HepG2 (cell line): ENCODE data around the gene SH3YL1. TPM values are rescaled to one million over a fixed set of nuclear protein-coding genes. Genes with fewer than 3 reads are reported as not detected.

Experiments used
- ATF1 ChIP-seq: IDR thresholded peaks from 2 replicates; pipeline ENCODE4 v1.6.1; 2016; ENCODE audit warnings: mild to moderate bottlenecking, control low read depth
- CREB1 ChIP-seq, 2 experiments: fragments of 450-650 bp in 1 of 2; IDR thresholded peaks; 2 replicates each; pipeline ENCODE4 v1.6.1; 2016 to 2017; ENCODE audit warnings: control low read depth in 1 of 2, mild to moderate bottlenecking in 1 of 2, missing compliant biosample characterization in 1 of 2, missing genetic modification characterization in 1 of 2
- HMGXB3 ChIP-seq: sonication (generic); formaldehyde crosslinking; IDR thresholded peaks from 2 replicates; pipeline ENCODE4 v1.4.0; 2020; ENCODE audit warnings: missing genetic modification reagents, borderline replicate concordance
- JDP2 ChIP-seq: sonication (generic); formaldehyde crosslinking; IDR thresholded peaks from 2 replicates; pipeline ENCODE4 v1.8.1; 2022; ENCODE audit warnings: missing genetic modification reagents, borderline replicate concordance
- MXD1 ChIP-seq: sonication (generic); formaldehyde crosslinking; IDR thresholded peaks from 2 replicates; pipeline ENCODE4 v1.4.0; 2020; ENCODE audit warnings: mild to moderate bottlenecking, missing genetic modification reagents
- NCOA1 ChIP-seq: sonication (generic); formaldehyde crosslinking; IDR thresholded peaks from 2 replicates; pipeline ENCODE4 v1.9.0; 2021; ENCODE audit warnings: missing genetic modification reagents
- NR0B2 ChIP-seq: sonication (generic); formaldehyde crosslinking; IDR thresholded peaks from 2 replicates; pipeline ENCODE4 v1.4.0; 2020; ENCODE audit warnings: mild to moderate bottlenecking, missing genetic modification reagents
- NR2F6 ChIP-seq, 2 experiments: IDR thresholded peaks; 2 replicates each; pipeline ENCODE4 v1.6.1; 2016; ENCODE audit warnings: antibody characterized with exemption in 1 of 2, mild to moderate bottlenecking in 1 of 2
- RAD51 ChIP-seq: fragments of 450-650 bp; IDR thresholded peaks from 2 replicates; pipeline ENCODE4 v1.6.1; 2016; ENCODE audit warnings: borderline replicate concordance
- RORA ChIP-seq: sonication (generic); formaldehyde crosslinking; IDR thresholded peaks from 2 replicates; pipeline ENCODE4 v1.5.0; 2020; ENCODE audit warnings: mild to moderate bottlenecking, missing genetic modification reagents, moderate library complexity
- SAFB2 ChIP-seq: sonication (generic); formaldehyde crosslinking; IDR thresholded peaks from 2 replicates; pipeline ENCODE4 v1.5.1; 2020; ENCODE audit warnings: missing genetic modification reagents, low read depth, mild to moderate bottlenecking, borderline replicate concordance
- SOX13 ChIP-seq, 3 experiments: fragments of 450-650 bp in 1 of 3; sonication (generic) in 1 of 3; formaldehyde crosslinking in 1 of 3; IDR thresholded peaks in 2 of 3; conservative IDR thresholded peaks in 1 of 3; 2 replicates each; pipeline versions ENCODE4 v1.5.0 to v1.6.1; 2016 to 2020; ENCODE audit warnings: antibody characterized with exemption in 1 of 3, mild to moderate bottlenecking in 1 of 3, missing compliant biosample characterization in 1 of 3, missing genetic modification reagents in 1 of 3, moderate library complexity in 1 of 3
- SRSF1 ChIP-seq: fragments of 200-400 bp; formaldehyde crosslinking; optimal IDR thresholded peaks from 2 replicates; pipeline ENCODE3; 2017; ENCODE audit warnings: mild to moderate bottlenecking, low read depth, low read length, moderate library complexity
- THAP9 ChIP-seq: sonication (generic); formaldehyde crosslinking; IDR thresholded peaks from 2 replicates; pipeline ENCODE4; 2020; ENCODE audit warnings: missing genetic modification reagents, mild to moderate bottlenecking, borderline replicate concordance
- ZBTB49 ChIP-seq: sonication (generic); formaldehyde crosslinking; IDR thresholded peaks from 2 replicates; pipeline ENCODE4 v1.4.0; 2020; ENCODE audit warnings: missing genetic modification reagents, borderline replicate concordance
- ZNF562 ChIP-seq: sonication (generic); formaldehyde crosslinking; IDR thresholded peaks from 2 replicates; pipeline ENCODE4 v1.8.0; 2022; ENCODE audit warnings: missing genetic modification reagents, borderline replicate concordance
- polyA plus RNA-seq, 8 experiments: library from polyadenylated mRNA; depleted of rRNA in 3 of 8; stranded (reverse) in 7 of 8; unstranded in 1 of 8; fragments of >200 nt; fragmentation: Illumina TruSeq in 4 of 8; extraction: Trizol in 4 of 8; gene quantifications; 2 replicates each; pipeline versions ENCODE4 v1.2.1 to v1.2.3, GENCODE V29; 2011 to 2016; ENCODE audit warnings: low read depth in 4 of 8, missing spikeins in 1 of 8, mixed read lengths in 1 of 8; ENCODE audit not compliant: insufficient read depth in 1 of 8
- total RNA-seq, 5 experiments: library from RNA; depleted of rRNA; stranded (reverse); fragments of >200 nt; fragmentation: Illumina TruSeq; extraction: Trizol; gene quantifications; 2 replicates each; pipeline ENCODE4 v1.2.3, GENCODE V29; 2016; ENCODE audit warnings: low read depth in 1 of 5

SH3YL1 gene
- total and polyA plus RNA-seq, 2 of the 13 experiments (the other 11 are each of a cell fraction or from before 2014, with no cell fraction given), result 13.0 to 48.2 TPM

GRCh38 chr2:289362-290089, 25.7 kb upstream of the SH3YL1 start (continued):
- 0 out of 2 replicates have a peak, but pooled peaks have one; percentile 20 for TF ChIP-seq NR0B2 (CRISPR knock-in tag)
- TF ChIP-seq JDP2 (CRISPR knock-in tag), result no peak
- no peak for TF ChIP-seq SAFB2 (CRISPR knock-in tag)
- no peak for TF ChIP-seq RORA (CRISPR knock-in tag)
- no peak for TF ChIP-seq HMGXB3 (CRISPR knock-in tag)
- TF ChIP-seq SRSF1, result no peak
- TF ChIP-seq NCOA1, result no peak
- no peak for TF ChIP-seq NR2F6 (IDR thresholded peaks at IDR 0.05)
- TF ChIP-seq NR2F6 (CRISPR knock-in tag; IDR thresholded peaks at IDR 0.05), result no peak
- no peak for TF ChIP-seq MXD1 (CRISPR knock-in tag)
- no peak for TF ChIP-seq RAD51
- TF ChIP-seq SOX13 (IDR thresholded peaks at IDR 0.05), result no peak
- no peak for TF ChIP-seq SOX13 (CRISPR knock-in tag; conservative IDR thresholded peaks at IDR 0.05 in 1 of 2, IDR thresholded peaks at IDR 0.05 in 1 of 2)
- no peak for TF ChIP-seq ATF1 (CRISPR knock-in tag)
- TF ChIP-seq ZBTB49 (CRISPR knock-in tag), result no peak
- peak; percentile 55; the same call in 1 of the 2 replicates for TF ChIP-seq THAP9
- no peak for TF ChIP-seq ZNF562 (CRISPR knock-in tag)
- TF ChIP-seq CREB1 (IDR thresholded peaks at IDR 0.05), result no peak
- no peak for TF ChIP-seq CREB1 (CRISPR knock-in tag; IDR thresholded peaks at IDR 0.05)
